GM19043 (cell line): Measurements from ENCODE around the gene DDX49.
"Not testable (repeated sequence)": the region's sequence is repeated elsewhere in the genome, so short reads cannot be mapped to it uniquely, and the experiment has no call there.

Source experiments
- ATAC-seq: cut with Tn5 transposase; IDR thresholded peaks from one replicate; pipeline ENCODE4 v1.9.1; 2021; ENCODE audit warnings: low read depth; ENCODE audit not compliant: unreplicated experiment

Gene DDX49

DNA sequence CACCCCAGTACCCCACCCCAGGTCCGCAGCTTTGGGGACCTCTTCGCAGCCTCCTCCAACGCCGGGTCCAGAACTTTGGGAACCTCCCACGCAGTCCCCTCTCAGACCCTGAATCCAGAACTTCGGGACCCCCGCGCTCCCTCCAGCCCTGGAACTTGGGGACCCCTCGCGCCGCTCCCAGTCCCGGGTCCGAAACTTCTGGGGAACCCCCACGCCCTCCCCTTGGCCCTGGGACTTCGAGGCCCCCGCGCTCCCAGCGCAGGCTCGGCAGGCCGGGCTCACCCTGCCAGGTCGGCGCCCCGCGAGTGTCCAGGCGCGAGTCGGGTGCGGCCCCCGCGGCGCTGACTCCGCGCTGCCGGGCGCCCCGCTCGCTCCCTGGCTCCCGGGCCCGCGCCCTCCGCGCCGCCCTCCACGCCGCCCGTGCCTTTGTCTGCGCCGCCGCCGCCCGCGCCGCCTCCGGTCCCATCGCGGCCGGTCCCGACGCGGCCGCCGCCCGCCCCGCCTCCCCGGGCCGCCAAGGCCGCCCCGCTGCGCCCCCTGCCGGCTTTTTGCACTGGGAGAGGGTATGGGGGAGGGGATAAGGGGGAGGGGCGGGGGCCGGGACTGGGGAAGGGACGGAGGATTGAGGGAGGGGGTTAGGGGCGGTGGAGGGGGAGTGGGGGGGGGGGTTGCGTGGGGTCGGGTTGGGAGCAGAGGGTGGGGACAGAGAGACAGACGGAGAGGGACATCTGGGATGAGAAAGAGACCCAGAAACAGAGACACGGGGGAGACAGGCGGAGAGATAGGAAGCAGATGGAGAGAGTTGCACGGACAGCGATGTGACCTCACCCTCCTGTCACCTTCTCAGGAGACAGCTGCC lies 21.5 kb downstream of the DDX49 start, which contains the start of gene HOMER3:
TSS of gene HOMER3 (minus strand) at position 449 of the 859 bp plus-strand sequence. CDS start 2,235 bp downstream, outside the sequence.
- ATAC-seq: no peak

DNA sequence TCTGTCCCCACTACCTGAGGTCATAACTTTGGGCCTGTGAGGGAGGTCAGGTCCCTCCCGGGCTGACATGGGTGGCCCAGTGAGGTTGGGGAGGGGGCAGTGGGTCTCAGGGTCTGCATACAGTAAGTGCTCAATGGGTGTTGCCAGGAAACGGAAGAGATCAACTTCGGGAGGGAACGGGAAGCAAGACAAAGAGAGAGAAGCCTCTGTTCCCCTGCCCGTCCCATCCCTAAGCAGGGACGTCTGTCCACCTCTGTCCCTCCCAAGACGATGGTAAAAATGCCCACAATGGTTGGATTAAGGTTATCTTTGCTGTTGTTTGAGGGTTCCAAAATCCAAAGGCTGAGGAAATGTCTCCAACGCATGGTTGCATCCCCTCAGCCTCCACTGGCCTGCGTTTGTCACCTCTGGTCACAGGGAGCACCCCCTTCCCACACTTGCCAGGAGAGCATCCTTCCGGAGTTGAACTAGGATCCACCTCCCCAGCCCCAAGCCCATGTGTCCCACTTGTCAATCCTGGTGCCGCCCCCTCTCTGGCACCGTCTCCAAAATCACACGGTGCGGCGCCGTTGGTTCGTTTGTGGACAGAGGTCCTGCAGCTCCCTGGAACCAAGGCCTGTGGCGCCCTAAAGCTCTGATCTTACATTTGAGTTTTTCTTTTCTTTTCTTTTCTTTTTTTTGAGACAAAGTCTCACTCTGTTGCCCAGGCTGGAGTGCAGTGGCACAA lies 22.3 kb downstream of the DDX49 start:
- ATAC-seq: no peak

GRCh38 chr19:18942692-18943091 lies 23.2 kb downstream of the DDX49 start:
- no peak for ATAC-seq

- no peak for ATAC-seq
Observed at GRCh38 chr19:18943465-18943864, 23.9 kb downstream of the DDX49 start.

DNA sequence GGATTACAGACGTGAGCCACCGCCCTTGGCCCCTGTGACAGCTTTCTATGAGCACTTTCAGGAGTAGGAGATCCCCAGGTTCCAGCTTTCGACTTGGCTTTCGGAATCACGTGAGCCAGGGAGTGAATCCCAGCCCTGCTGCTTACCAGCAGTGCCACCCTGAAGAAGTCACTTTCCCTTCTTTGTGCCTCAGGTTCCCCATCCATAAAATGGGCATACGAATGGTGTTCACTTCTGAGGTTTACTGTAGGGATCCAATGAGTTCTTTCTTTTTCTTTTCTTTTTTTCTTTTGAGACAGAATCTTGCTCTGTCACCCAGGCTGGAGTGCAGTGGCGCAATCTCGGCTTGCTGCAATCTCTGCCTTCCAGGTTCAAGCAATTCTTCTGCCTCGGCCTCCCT lies 25.8 kb downstream of the DDX49 start:
- no peak for ATAC-seq

GRCh38 chr19:18946335-18946734 lies 26.8 kb downstream of the DDX49 start:
- ATAC-seq: no peak

DNA sequence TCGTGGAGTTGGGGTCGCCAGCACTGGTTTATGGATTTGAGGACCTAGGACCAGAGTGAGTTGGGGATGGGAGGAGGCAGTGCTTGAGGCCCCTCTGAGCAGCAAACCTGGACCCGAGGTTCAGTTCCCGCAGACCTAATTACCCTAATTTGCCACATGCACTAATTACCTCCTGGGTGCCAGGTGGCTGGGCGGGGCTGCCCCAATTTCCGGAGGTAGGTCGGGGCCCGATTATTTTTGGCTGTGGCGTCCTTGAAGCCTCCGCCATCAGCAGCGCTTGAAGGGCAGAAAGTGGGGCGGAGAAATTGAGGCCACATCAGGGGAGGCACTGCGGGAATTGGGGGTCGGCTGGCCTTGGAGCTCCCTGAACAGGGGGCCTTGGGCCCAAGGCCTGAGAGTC lies 27.4 kb downstream of the DDX49 start:
- ATAC-seq: no peak

GRCh38 chr19:18948075-18948975 lies 28.8 kb downstream of the DDX49 start:
- ATAC-seq: no peak

- ATAC-seq: no peak
Observed at GRCh38 chr19:18948976-18949356, 29.5 kb downstream of the DDX49 start.

DNA sequence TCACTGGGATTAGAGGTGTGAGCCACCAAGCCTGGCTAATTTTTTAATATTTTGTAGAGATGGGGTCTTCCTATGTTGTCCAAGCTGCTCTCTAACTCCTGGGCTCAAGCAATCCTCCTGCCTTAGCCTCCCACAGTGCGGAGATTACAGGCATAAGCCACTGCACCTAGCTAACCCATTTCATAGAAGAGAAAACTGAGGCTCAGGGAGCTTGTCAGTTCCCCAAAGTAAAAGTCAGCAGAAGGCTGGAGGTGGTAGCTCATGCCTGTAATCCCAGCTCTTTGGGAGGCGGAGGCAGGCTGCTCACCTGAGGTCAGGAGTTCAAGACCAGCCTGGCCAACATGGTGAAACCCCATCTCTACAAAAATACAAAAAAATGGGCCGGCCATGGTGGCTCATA lies 30.3 kb downstream of the DDX49 start:
- no peak for ATAC-seq

DNA sequence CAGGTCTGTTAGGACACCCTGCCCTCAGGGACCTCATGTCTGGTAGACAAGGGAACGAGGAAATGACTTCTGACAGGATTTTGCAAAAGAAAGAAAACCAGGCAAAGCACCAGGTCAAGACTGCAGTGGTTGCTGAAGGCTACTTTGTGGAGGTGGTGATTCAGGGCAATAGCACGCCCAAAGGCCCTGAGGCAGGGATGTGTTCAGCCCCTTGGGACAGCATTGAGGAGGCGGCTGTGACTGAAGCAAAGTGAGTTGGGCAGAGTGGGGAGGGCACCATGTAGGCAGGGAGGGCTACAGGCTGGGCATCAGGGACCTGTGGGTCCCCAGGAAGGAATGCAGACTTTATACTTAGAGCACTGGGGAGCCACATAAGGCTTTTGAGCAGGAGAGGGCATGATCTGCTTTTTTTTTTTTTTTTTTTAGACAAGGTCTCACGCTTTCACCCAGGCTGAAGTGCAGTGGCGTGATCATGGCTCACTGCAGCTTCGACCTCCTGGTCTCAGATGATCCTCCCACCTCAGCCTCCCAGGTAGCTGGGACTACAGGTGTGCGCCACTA lies 32.3 kb downstream of the DDX49 start:
- ATAC-seq: no peak

- ATAC-seq: not testable (repeated sequence)
Observed at GRCh38 chr19:18952364-18953003, 33.0 kb downstream of the DDX49 start.

DNA sequence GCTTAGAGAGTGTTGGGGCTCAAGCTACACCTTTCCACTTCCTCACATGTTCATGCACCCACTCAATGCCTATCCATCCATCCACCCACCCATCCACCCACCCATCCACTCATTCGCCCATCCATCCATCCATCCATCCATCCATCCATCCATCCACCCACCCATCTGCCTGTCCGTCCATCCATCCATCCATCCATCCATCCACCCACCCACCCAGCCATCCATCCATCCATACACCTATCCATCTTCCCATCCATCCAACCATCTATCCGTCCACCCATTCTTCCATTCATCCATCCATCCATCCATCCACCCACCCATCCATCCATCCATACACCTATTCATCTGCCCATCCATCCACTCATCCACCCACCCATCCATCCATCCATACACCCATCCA lies 34.6 kb downstream of the DDX49 start:
- ATAC-seq: no peak

- ATAC-seq: no peak
Observed at GRCh38 chr19:18955042-18955441, 35.5 kb downstream of the DDX49 start.

- ATAC-seq: no peak
Observed at GRCh38 chr19:18960370-18960769, 40.9 kb downstream of the DDX49 start.

DNA sequence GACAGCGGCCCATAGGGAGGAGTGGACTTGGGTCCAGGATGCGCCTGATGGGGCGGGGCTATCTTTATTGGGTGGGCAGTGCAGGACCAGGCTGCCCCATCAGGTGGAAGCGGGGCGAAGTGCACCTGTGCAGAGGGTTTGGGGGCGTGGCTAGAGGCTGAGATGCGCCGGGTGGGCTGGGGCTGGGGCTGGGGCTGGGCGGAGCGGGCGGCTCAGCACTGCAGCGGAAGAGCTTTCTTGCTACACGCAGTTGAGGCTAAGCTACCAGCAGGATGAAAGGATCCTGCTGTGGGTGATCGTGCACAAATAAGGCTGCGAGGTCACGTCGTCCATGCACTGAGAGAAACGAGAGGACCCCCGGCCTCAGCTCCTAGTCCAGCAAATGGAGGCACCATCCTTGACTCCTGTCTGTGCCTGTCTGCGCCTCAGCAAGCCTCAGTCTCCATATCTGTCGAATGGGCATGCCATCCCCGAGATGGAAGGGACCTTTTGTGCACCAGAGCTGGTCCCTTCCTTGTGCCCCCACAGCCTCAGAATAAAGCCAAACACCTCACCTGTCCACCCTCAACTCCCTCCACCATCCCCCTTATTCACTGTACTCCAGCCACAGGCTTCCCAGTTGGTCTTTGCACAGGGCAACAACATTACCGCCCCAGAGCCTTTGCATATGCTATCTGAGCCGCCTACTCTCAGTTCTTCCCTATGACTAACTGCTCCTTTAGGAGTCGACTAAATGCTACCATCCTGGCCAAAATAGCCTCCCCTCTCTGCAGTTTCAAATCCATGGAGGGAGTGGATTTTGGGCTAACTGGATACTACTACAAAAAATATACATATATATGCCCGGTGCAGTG lies 42.5 kb downstream of the DDX49 start:
- no peak for ATAC-seq

DNA sequence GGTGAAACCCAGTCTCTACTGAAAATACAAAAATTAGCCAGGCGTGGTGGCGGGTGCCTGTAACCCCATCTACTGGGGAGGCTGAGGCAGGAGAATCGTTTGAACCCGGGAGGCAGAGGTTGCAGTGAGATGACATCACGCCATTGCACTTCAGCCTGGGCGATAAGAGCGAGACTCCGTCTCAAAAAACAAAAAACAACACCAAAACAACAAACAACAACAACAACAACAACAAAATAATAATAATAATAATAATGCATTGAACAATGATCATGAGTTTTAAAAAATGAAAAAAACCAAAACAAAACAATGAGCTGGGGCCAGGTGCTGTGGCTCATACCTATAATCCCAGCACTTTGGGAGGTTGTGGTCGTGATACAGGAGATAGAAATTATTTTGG lies 44.6 kb downstream of the DDX49 start:
- no peak for ATAC-seq

- no peak for ATAC-seq
Observed at GRCh38 chr19:18966307-18966706, 46.8 kb downstream of the DDX49 start.
